A204.1 (cell line): Measurements from ENCODE around the gene TMEM139.

Experiments
- FAIRE-seq: peaks from 2 replicates; lab custom pipeline; 2012; peaks lifted over from hg19 to GRCh38; lab: Jason Lieb, UNC

The TMEM139 gene

GRCh38 chr7:143329471-143330170 is 44.9 kb downstream of the TMEM139 start:
- no peak for FAIRE-seq

GRCh38 chr7:143331179-143331801 is 46.5 kb downstream of the TMEM139 start:
- FAIRE-seq, result no peak

DNA sequence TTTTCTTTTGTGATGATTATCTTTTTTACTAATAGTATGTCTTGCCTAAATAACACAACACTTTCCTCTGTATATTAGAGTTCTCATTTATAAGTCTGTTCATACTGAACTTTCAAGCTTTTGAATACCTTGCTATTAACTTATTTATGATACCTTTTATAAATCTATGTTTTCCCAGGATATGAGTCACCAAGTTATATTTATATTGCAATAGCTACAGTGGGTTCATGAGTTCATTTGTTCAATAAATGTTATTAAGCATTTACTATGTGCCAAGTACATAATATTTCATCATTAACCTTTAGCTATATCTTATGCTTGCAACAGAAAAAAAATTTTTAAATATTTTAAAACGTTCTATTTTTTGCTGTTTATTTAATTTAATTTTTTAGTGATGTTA is 49.5 kb downstream of the TMEM139 start:
- no peak for FAIRE-seq

DNA sequence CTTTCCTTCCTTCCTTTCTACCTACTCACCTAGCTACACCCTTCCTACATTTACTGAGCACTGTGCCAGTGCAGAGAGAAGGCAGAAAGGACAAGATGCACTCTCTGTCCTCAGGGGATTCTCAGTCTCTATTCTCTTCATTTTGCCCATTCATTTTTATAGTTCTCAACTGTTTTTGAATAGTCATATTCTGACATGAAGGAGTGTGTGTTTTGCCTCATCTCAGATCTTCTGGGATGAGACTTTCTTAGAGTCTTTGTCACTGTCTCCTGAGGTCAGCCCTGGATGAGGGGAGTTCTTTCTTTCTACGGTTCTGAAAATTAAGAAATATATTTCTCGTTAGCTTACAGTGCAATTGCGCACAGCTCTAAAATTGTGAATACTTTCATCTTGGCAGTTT is 52.5 kb downstream of the TMEM139 start:
- FAIRE-seq, result no peak
